GM12878 (cell line): Measurements from ENCODE around the gene ADAM19. TPM values are rescaled to one million over a fixed set of nuclear protein-coding genes. Genes with fewer than 3 reads are reported as not detected.

Source experiments
- ATF7 ChIP-seq: fragments of 450-650 bp; IDR thresholded peaks from 2 replicates; pipeline ENCODE4 v1.6.1; 2016; ENCODE audit warnings: low read depth, mild to moderate bottlenecking
- BACH1 ChIP-seq: fragments of 450-650 bp; IDR thresholded peaks from 2 replicates; pipeline ENCODE4 v1.6.1; 2017; ENCODE audit warnings: mild to moderate bottlenecking, borderline replicate concordance
- BCL11A ChIP-seq: IDR thresholded peaks from 2 replicates; pipeline ENCODE4 v1.6.1; 2011; ENCODE audit warnings: low read depth, low read length
- BCL3 ChIP-seq: IDR thresholded peaks from 2 replicates; pipeline ENCODE4 v1.6.1; 2011; ENCODE audit warnings: borderline replicate concordance, low read depth, mild to moderate bottlenecking, moderate library complexity, low read length; ENCODE audit not compliant: insufficient read depth, poor library complexity, severe bottlenecking
- CBX3 ChIP-seq: fragments of 200-600 bp; sonication (generic); IDR thresholded peaks from 2 replicates; pipeline ENCODE4 v1.6.1; 2016; ENCODE audit warnings: low read depth, borderline replicate concordance
- CHD4 ChIP-seq: fragments of 200-600 bp; sonication (generic); IDR thresholded peaks from 2 replicates; pipeline ENCODE4 v1.6.1; 2016; ENCODE audit warnings: mild to moderate bottlenecking
- CTCF ChIP-seq, 3 experiments: IDR thresholded peaks in 2 of 3; conservative IDR thresholded peaks in 1 of 3; 2 replicates each; pipeline ENCODE4 v1.5.1; 2011; ENCODE audit warnings: low read depth in 3 of 3, low read length in 3 of 3, mild to moderate bottlenecking in 3 of 3, control low read depth in 2 of 3, moderate library complexity in 2 of 3, inconsistent platforms in 1 of 3, mixed read lengths in 1 of 3; ENCODE audit not compliant: control insufficient read depth in 2 of 3, insufficient read depth in 1 of 3; ENCODE audit errors: extremely low read depth in 1 of 3
- ELK1 ChIP-seq: IDR thresholded peaks from 2 replicates; pipeline ENCODE4 v1.6.1; 2012; ENCODE audit warnings: low read depth, low read length, improper control_type of control experiment
- IKZF2 ChIP-seq, 2 experiments: fragments of 450-650 bp; IDR thresholded peaks; 2 replicates each; pipeline ENCODE4 v1.6.1; 2017; ENCODE audit warnings: mild to moderate bottlenecking in 2 of 2, moderate library complexity in 2 of 2
- JUNB ChIP-seq: IDR thresholded peaks from 2 replicates; pipeline ENCODE4 v1.6.1; 2016; ENCODE audit warnings: antibody characterized with exemption, mild to moderate bottlenecking
- MLLT1 ChIP-seq: fragments of 450-650 bp; IDR thresholded peaks from 2 replicates; pipeline ENCODE4 v1.6.1; 2016; ENCODE audit warnings: mild to moderate bottlenecking
- NFIC ChIP-seq: IDR thresholded peaks from 2 replicates; pipeline ENCODE4 v1.6.1; 2012; ENCODE audit warnings: low read depth, mild to moderate bottlenecking, inconsistent platforms, low read length, moderate library complexity
- NR2F1 ChIP-seq: fragments of 450-650 bp; conservative IDR thresholded peaks from 2 replicates; pipeline ENCODE4 v1.6.1; 2017; ENCODE audit warnings: mild to moderate bottlenecking
- PBX3 ChIP-seq: IDR thresholded peaks from 2 replicates; pipeline ENCODE4 v1.6.1; 2011; ENCODE audit warnings: mild to moderate bottlenecking, low read depth, low read length, moderate library complexity; ENCODE audit not compliant: insufficient replicate concordance
- POLR2A ChIP-seq: IDR thresholded peaks from 2 replicates; pipeline ENCODE4 v1.6.1; 2011; ENCODE audit warnings: low read depth, mild to moderate bottlenecking, low read length
- POLR2AphosphoS2 ChIP-seq: IDR thresholded peaks from 2 replicates; pipeline ENCODE4 v1.6.1; 2011; ENCODE audit warnings: low read depth, mild to moderate bottlenecking, low read length, improper control_type of control experiment, moderate library complexity
- RAD21 ChIP-seq: IDR thresholded peaks from 2 replicates; pipeline ENCODE4 v1.6.1; 2011; ENCODE audit warnings: mild to moderate bottlenecking, low read depth, low read length, moderate library complexity; ENCODE audit not compliant: insufficient read depth
- SPI1 ChIP-seq: IDR thresholded peaks from 2 replicates; pipeline ENCODE4 v1.6.1; 2011; ENCODE audit warnings: low read depth, mild to moderate bottlenecking, low read length, moderate library complexity, borderline replicate concordance; ENCODE audit not compliant: insufficient read depth
- SREBF2 ChIP-seq: IDR thresholded peaks from 2 replicates; pipeline ENCODE4 v1.6.1; 2012; ENCODE audit warnings: mild to moderate bottlenecking, low read length
- TCF3 ChIP-seq: IDR thresholded peaks from 2 replicates; pipeline ENCODE4 v1.6.1; 2012; ENCODE audit warnings: low read depth, mild to moderate bottlenecking, low read length, borderline replicate concordance; ENCODE audit not compliant: insufficient read depth
- ZNF384 ChIP-seq: IDR thresholded peaks from 2 replicates; pipeline ENCODE4 v1.6.1; 2012; ENCODE audit warnings: low read depth, mild to moderate bottlenecking, low read length, improper control_type of control experiment, borderline replicate concordance
- polyA plus RNA-seq, 11 experiments: library from polyadenylated mRNA; depleted of rRNA in 4 of 11; unstranded in 6 of 11; stranded (reverse) in 5 of 11; fragments of >200 nt; fragmentation: Nextera tagmentation in 4 of 11; fragmentation: Illumina TruSeq in 1 of 11; extraction: Ambion mirVana in 4 of 11; extraction: Trizol in 1 of 11; gene quantifications; 1 replicate in 1 of 11; 2 replicates in 10 of 11; pipeline versions ENCODE4 v1.2.1 to v1.2.3, GENCODE V29; 2011 to 2016; ENCODE audit warnings: inconsistent platforms in 2 of 11, missing spikeins in 2 of 11, low read depth in 1 of 11
- total RNA-seq, 4 experiments: library from RNA; depleted of rRNA in 3 of 4; stranded (reverse); fragments of >200 nt in 3 of 4; fragmentation: Illumina TruSeq in 1 of 4; extraction: Trizol in 1 of 4; gene quantifications; 2 replicates each; pipeline versions ENCODE4 v1.2.1 to v1.2.3, GENCODE V29; 2013 to 2021

Gene ADAM19
- total and polyA plus RNA-seq, 10 of the 15 experiments (the other 5 are each of a cell fraction or from before 2014, with no cell fraction given), result 16.0 to 92.8 (median 44.7) TPM

GRCh38 chr5:157596487-157596886 lies 20.9 kb upstream of the ADAM19 start (continued):
- TF ChIP-seq SPI1, result peak; percentile 75
- TF ChIP-seq BCL3, result peak; percentile 84
- peak; percentile 87 for TF ChIP-seq NFIC
- no peak for TF ChIP-seq RAD21
- TF ChIP-seq NR2F1, result peak; percentile 45
- 0 out of 2 replicates have a peak, but pooled peaks have one; percentile 36 for TF ChIP-seq MLLT1
- TF ChIP-seq BACH1, result peak; percentile 58; the same call in 1 of the 2 replicates
- peak; percentile 93 for TF ChIP-seq BCL11A
- peak; percentile 94 to 95 for TF ChIP-seq IKZF2 (IDR thresholded peaks at IDR 0.05)
- no peak for TF ChIP-seq CBX3
- TF ChIP-seq CTCF (IDR thresholded peaks at IDR 0.05 in 2 of 3, conservative IDR thresholded peaks at IDR 0.05 in 1 of 3; ENCODE audit: control insufficient read depth in 2 of 3, extremely low read depth in 1 of 3, insufficient read depth in 1 of 3, low read depth in 3 of 3, low read length in 3 of 3), result no peak
- no peak for TF ChIP-seq CHD4
- TF ChIP-seq JUNB, result peak; percentile 52
- TF ChIP-seq SREBF2, result no peak
- no peak for TF ChIP-seq ZNF384
- no peak for TF ChIP-seq POLR2A
- peak; percentile 97 for TF ChIP-seq TCF3
- 0 out of 2 replicates have a peak, but pooled peaks have one; percentile 20 for TF ChIP-seq ATF7
- TF ChIP-seq ELK1, result no peak
- no peak for TF ChIP-seq POLR2AphosphoS2
- no peak for TF ChIP-seq PBX3
